GM23338 (cell line): ENCODE data around the gene NGB.

Experiments
- EZH2phosphoT487 ChIP-seq: fragments of 200-600 bp; sonication (generic); IDR thresholded peaks from one replicate; pipeline ENCODE4 v1.8.1; 2018; ENCODE audit warnings: antibody characterized with exemption; ENCODE audit not compliant: unreplicated experiment
- POLR2AphosphoS5 ChIP-seq: IDR thresholded peaks from 2 replicates; pipeline ENCODE4 v1.6.1; 2016; ENCODE audit warnings: antibody characterized with exemption, low read depth
- TF ChIP-seq, protein P1 (sequence below), 2 experiments: fragments of 200-600 bp in 1 of 2; sonication (generic) in 1 of 2; conservative IDR thresholded peaks; 2 replicates each; pipeline versions ENCODE4 v1.5.1 to v1.6.1; 2016 to 2017; ENCODE audit warnings: antibody characterized with exemption in 2 of 2, low read depth in 2 of 2, mild to moderate bottlenecking in 2 of 2, moderate library complexity in 1 of 2

DNA sequence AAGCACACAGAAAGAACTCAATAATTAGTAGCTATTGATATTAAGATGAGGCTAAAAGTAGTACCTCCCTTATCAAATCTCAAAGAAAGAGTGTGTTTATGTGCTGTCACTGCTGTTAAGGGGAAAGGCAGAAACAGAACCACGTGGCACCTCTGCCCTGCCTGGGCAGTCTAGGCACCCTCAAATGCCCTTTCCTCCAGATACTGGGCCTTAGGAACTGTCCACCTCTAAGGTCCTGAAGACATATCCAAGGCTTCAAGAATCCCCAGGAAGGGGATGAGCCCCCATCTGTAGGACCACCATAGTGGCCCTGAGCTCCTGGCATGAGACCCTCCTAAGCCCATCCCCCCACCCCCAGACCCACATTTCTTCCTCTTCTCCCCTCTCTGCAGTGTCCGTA lies 29.1 kb downstream of the NGB start:
- TF ChIP-seq POLR2AphosphoS5 = no peak
- TF ChIP-seq, protein P1, sequence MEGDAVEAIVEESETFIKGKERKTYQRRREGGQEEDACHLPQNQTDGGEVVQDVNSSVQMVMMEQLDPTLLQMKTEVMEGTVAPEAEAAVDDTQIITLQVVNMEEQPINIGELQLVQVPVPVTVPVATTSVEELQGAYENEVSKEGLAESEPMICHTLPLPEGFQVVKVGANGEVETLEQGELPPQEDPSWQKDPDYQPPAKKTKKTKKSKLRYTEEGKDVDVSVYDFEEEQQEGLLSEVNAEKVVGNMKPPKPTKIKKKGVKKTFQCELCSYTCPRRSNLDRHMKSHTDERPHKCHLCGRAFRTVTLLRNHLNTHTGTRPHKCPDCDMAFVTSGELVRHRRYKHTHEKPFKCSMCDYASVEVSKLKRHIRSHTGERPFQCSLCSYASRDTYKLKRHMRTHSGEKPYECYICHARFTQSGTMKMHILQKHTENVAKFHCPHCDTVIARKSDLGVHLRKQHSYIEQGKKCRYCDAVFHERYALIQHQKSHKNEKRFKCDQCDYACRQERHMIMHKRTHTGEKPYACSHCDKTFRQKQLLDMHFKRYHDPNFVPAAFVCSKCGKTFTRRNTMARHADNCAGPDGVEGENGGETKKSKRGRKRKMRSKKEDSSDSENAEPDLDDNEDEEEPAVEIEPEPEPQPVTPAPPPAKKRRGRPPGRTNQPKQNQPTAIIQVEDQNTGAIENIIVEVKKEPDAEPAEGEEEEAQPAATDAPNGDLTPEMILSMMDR (conservative IDR thresholded peaks at IDR 0.05; ENCODE audit: low read depth in 2 of 2) = no peak
- TF ChIP-seq EZH2phosphoT487 = no peak
